Mononuclear cell (primary cell): ENCODE data around the gene HS2ST1. TPM values are rescaled to one million over a fixed set of nuclear protein-coding genes. Genes with fewer than 3 reads are reported as not detected.
"Not testable (repeated sequence)": the region's sequence is repeated elsewhere in the genome, so short reads cannot be mapped to it uniquely, and the experiment has no call there.

Experiments
- H3K27me3 ChIP-seq: 2 replicates; pipeline ENCODE4 v1.6.0; 2011; ENCODE audit warnings: low read length, control low read depth; ENCODE audit not compliant: insufficient read depth
- H3K4me1 ChIP-seq: 2 replicates; pipeline ENCODE4 v1.5.1; 2011; ENCODE audit warnings: mild to moderate bottlenecking, low read length, control low read depth; ENCODE audit not compliant: insufficient read depth
- H3K4me3 ChIP-seq: 2 replicates; pipeline ENCODE4 v1.5.1; 2011; ENCODE audit warnings: mild to moderate bottlenecking, low read length, moderate library complexity
- H3K9me3 ChIP-seq: 2 replicates; pipeline ENCODE4 v1.5.1; 2011; ENCODE audit warnings: low read depth, mild to moderate bottlenecking, control low read depth, low read length
- total RNA-seq: library from RNA; depleted of rRNA; stranded (reverse); fragments of >200 nt; gene quantifications from one replicate; pipeline ENCODE4 v1.2.3, GENCODE V29; 2012

The HS2ST1 gene
- total RNA-seq, 1 donor, result 7.5 TPM

GRCh38 chr1:87044840-87045239 lies 130.4 kb downstream of the HS2ST1 start:
- Histone ChIP-seq H3K9me3 (peaks cover 12% of the 10 kb centered on the region), H3K27me3 (no peaks in the 10 kb centered on the region), H3K4me3 (no peak overlapping the region), H3K4me1 (peaks cover 6% of the 10 kb centered on the region)

- Histone ChIP-seq H3K4me3 (no peak overlapping the region), H3K27me3 (no peaks in the 10 kb centered on the region), H3K4me1 (peaks cover 6% of the 10 kb centered on the region), H3K9me3 (peaks cover 12% of the 10 kb centered on the region)
These were observed 131.4 kb downstream of the HS2ST1 start for GRCh38 chr1:87045761-87046304.

GRCh38 chr1:87046951-87047350 lies 132.5 kb downstream of the HS2ST1 start:
- Histone ChIP-seq H3K9me3 (peaks cover 12% of the 10 kb centered on the region), H3K27me3 (no peaks in the 10 kb centered on the region), H3K4me1 (peaks cover 6% of the 10 kb centered on the region), H3K4me3 (no peak overlapping the region)

- Histone ChIP-seq H3K4me1 (peaks cover 6% of the 10 kb centered on the region), H3K9me3 (peaks cover 12% of the 10 kb centered on the region), H3K4me3 (no peak overlapping the region), H3K27me3 (no peaks in the 10 kb centered on the region)
These were observed 133.8 kb downstream of the HS2ST1 start for GRCh38 chr1:87048237-87048636.

GRCh38 chr1:87051965-87052364 lies 137.5 kb downstream of the HS2ST1 start:
- Histone ChIP-seq H3K4me3 (no peak overlapping the region), H3K9me3 (peaks cover 12% of the 10 kb centered on the region), H3K27me3 (no peaks in the 10 kb centered on the region), H3K4me1 (no peaks in the 10 kb centered on the region)

GRCh38 chr1:87052400-87052799 lies 138.0 kb downstream of the HS2ST1 start:
- Histone ChIP-seq H3K27me3 (no peaks in the 10 kb centered on the region), H3K4me3 (no peak overlapping the region), H3K9me3 (peaks cover 12% of the 10 kb centered on the region), H3K4me1 (no peaks in the 10 kb centered on the region)

GRCh38 chr1:87052961-87053360 lies 138.5 kb downstream of the HS2ST1 start:
- Histone ChIP-seq H3K9me3 (peaks cover 8% of the 10 kb centered on the region), H3K4me3 (no peak overlapping the region), H3K27me3 (no peaks in the 10 kb centered on the region), H3K4me1 (no peaks in the 10 kb centered on the region)

GRCh38 chr1:87053446-87053845 lies 139.0 kb downstream of the HS2ST1 start:
- Histone ChIP-seq H3K4me1 (no peaks in the 10 kb centered on the region), H3K4me3 (no peak overlapping the region), H3K27me3 (no peaks in the 10 kb centered on the region), H3K9me3 (peaks cover 3% of the 10 kb centered on the region)

GRCh38 chr1:87056974-87057373 lies 142.5 kb downstream of the HS2ST1 start:
- Histone ChIP-seq H3K9me3 (no peaks in the 10 kb centered on the region), H3K4me3 (no peak overlapping the region), H3K4me1 (no peaks in the 10 kb centered on the region), H3K27me3 (no peaks in the 10 kb centered on the region)

GRCh38 chr1:87058343-87058649 lies 143.9 kb downstream of the HS2ST1 start:
- Histone ChIP-seq H3K4me3 (no peak overlapping the region), H3K9me3 (peaks cover 5% of the 10 kb centered on the region), H3K4me1 (no peaks in the 10 kb centered on the region), H3K27me3 (no peaks in the 10 kb centered on the region)

- Histone ChIP-seq H3K4me1 (no peaks in the 10 kb centered on the region), H3K27me3 (no peaks in the 10 kb centered on the region), H3K9me3 (peaks cover 5% of the 10 kb centered on the region), H3K4me3 (no peak overlapping the region)
These were observed 147.3 kb downstream of the HS2ST1 start for GRCh38 chr1:87061742-87062156.

GRCh38 chr1:87062687-87063086 lies 148.3 kb downstream of the HS2ST1 start:
- Histone ChIP-seq H3K4me3 (no peak overlapping the region), H3K27me3 (no peaks in the 10 kb centered on the region), H3K4me1 (no peaks in the 10 kb centered on the region), H3K9me3 (peaks cover 5% of the 10 kb centered on the region)

GRCh38 chr1:87064309-87064708 lies 149.9 kb downstream of the HS2ST1 start:
- peaks cover 5% of the 10 kb centered on the region for H3K9me3 ChIP-seq
- no peaks in the 10 kb centered on the region for H3K27me3 ChIP-seq
- no peak overlapping the region for H3K4me3 ChIP-seq
- no peaks in the 10 kb centered on the region for H3K4me1 ChIP-seq

- Histone ChIP-seq H3K9me3 (peaks cover 5% of the 10 kb centered on the region), H3K4me1 (no peaks in the 10 kb centered on the region), H3K4me3 (no peak overlapping the region), H3K27me3 (no peaks in the 10 kb centered on the region)
These were observed 150.6 kb downstream of the HS2ST1 start for GRCh38 chr1:87064986-87065385.

- H3K9me3 ChIP-seq, H3K27me3 ChIP-seq, H3K4me3 ChIP-seq, H3K4me1 ChIP-seq: not testable (repeated sequence)
These were observed 152.3 kb downstream of the HS2ST1 start for GRCh38 chr1:87066708-87067107.

GRCh38 chr1:87072411-87072810 lies 158.0 kb downstream of the HS2ST1 start:
- Histone ChIP-seq H3K4me3 (no peak overlapping the region), H3K9me3 (no peaks in the 10 kb centered on the region), H3K27me3 (no peaks in the 10 kb centered on the region), H3K4me1 (no peaks in the 10 kb centered on the region)
